Measurements from ENCODE around the gene IL1RAPL1.

The IL1RAPL1 gene

DNA sequence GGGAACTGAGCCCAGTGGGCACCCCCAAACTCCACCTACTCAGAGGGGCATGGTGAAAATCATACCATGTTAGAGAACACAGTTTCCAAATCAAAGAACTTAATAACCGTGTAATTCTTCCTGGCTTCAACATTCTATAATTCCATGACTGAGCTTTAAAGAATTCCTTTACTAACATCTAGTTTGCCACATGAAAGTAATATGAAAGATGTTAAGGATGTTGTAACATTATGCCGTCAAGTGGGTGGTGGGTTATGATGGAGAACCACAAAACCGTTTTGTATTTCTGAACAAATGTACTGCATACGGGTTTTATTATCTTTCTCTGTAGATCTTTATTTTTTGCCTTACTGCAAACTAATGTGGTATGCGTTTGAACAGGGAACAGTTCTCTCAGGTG lies 1079.1 kb downstream of the IL1RAPL1 start:
- no peak for DNase-seq

DNA sequence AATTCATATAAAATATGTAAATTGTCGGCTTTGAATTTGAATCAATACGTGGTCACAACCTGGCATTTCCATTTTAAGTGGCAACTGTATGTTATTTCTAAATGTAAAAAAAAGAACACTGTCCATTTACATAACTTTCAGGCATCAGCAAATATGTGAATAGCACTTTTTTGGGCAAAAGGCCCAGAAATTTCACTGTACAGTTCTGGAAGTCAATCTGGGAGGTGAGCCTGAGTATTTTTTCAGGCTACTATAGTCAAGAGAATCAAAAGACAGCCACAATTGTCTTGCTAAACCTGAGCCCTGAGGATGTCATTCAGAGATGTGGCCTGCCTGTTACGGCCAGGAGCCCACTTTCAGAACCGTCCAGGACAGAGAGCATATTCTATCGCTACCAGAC lies 1084.2 kb downstream of the IL1RAPL1 start:
- DNase-seq: no peak

GRCh38 chrX:29687687-29688086 lies 1100.4 kb downstream of the IL1RAPL1 start:
- no peak for DNase-seq

- no peak for DNase-seq
These were observed 1102.8 kb downstream of the IL1RAPL1 start for GRCh38 chrX:29690061-29690460.

- no peak for DNase-seq
These were observed 1103.8 kb downstream of the IL1RAPL1 start for GRCh38 chrX:29691044-29691443.

DNA sequence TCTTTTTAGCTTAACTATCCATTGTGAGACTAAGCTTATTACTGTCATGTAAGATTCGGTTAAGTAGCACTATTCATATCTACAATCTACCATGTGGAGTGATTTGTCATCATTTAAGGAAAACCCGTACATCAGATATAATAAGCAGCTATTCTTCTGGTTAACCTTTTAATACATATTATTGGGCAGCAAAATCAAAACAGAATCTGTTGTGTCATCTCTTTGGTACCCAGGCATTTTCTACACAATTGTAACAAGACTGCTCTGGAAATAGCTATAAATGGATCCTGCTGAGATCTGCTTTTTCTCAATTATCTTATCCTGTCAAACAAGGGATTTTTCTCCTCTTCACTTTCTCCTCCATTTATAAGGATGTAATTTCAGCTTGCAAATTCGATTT lies 1106.7 kb downstream of the IL1RAPL1 start:
- DNase-seq: no peak

DNA sequence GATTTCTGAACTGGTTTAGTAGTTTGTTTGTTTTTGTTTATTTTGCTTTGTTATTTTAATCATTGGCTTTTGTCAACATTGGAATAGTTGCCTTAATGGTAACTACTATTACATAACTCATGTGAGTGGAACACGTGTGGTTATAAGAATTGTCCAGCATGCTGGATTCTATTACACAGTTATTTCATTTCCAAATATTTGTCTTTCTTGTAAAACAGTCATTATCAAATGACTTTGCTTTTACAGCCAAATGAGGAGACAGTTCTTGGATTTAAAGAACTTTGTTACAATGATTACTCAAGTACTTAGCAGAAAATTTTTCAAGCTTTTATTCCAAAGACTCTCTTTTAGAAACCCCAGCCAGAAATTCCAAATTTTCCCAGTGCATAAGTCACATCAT lies 1112.0 kb downstream of the IL1RAPL1 start:
- no peak for DNase-seq

DNA sequence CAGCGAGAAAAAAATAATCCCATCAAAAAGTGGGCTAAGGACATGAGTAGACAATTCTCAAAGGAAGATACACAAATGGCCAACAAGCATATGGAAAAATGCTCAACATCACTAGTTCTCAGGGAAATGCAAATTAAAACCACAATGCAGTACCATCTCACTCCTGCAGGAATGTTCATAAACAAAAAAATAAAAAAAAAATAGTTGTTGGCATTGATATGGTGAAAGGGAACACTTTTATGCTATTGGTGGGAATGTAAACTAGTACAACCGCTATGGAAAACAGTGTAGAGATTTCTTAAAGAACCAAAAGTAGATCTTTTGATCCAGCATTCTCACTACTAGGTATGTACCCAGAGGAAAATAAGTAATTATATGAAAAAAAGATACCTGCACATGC lies 1119.8 kb downstream of the IL1RAPL1 start:
- DNase-seq: no peak

DNA sequence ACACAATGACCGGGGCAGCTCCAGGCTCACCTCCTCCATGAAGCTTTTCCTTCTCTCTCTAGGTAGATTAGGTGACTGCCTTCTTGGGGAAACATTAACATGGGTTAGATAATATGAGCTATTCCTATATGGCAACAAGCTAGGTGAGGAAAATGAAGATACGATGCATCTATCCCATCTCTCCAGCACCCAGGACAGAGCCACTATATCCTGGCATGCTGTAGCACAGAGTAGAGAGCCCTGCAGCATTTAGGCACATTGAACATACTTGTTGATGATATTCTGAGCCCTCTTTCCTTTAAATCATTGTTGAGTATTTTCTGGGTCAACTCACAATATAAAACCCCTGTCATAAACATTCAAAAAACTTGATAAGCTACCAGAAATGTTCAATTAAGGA lies 1133.9 kb downstream of the IL1RAPL1 start:
- DNase-seq: no peak

DNA sequence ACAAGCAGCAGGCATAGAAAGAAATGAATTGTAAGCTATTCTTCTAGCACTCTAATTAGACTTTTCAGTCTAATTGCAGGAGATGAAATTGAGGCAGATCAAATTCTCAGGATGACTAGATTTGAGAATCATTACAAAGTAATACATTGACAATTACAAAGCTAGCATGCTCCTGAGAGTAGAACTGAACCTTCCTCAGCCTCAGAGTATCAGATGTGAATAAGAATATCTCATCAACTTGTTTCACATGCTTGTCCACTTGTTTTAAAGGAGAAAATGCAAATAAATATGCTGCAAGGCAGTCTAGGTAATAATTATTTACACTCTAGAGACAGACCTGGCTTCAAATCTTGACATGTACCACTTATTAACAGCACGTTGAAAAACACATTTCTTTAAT lies 1137.1 kb downstream of the IL1RAPL1 start:
- no peak for DNase-seq

DNA sequence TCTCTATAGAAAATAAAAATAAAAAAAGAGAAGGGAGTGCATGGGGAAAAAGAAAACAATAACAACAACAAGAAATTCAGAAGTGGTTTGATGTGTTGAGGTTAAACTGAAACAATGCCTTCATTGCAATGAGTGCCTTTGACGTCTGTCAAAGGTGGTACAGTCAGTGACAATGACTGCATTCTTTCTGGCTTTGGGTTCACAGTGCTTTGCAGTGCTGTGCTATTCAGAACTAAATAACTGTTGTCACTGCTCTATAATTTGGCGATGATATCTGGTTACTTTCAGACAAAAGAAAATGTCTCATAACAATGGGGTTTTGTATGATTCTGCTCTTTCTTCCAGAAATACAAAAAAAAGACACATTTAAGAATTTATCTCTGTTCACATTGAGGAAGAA lies 1139.6 kb downstream of the IL1RAPL1 start:
- DNase-seq: no peak

- DNase-seq: no peak
These were observed 1141.4 kb downstream of the IL1RAPL1 start for GRCh38 chrX:29728639-29729038.

DNA sequence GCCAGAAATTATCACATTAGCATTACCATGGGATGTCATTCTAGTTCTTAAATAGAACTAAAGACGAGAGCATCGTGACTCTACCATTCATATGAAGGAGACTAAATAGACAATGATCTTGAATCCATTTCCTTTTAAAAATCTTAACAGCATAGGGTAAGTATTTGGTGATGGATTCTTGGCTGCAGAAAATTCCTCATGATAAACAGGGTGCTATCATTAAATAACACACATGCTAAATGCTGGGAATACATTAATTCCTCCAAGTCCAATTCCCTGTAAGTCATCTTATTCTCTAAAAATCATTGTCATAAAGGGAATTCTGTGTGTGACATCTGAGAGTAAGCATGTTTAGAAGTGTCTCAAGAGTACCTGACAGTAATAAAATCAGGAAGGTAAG lies 1157.7 kb downstream of the IL1RAPL1 start:
- DNase-seq: no peak

- no peak for DNase-seq
These were observed 1159.1 kb downstream of the IL1RAPL1 start for GRCh38 chrX:29746326-29746725.

DNA sequence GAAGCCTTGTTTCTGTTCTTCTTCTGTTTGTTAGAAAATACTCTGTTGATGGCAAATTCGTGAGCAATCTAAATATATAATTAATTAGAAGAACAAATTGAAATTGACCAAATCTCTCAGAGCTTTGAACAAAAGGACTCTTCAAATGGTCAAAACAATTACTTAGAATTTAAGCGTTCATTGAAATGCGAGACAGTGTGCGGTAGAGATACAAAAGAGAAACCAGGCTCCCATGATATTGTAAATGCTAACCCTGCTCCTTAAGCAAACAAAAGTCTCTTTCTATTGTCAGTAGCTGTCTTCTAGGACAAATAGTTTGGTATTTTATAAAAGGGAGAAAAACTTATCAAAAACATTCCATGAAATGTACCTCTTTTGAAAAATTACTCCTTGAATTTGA lies 1174.8 kb downstream of the IL1RAPL1 start:
- no peak for DNase-seq

- DNase-seq: no peak
These were observed 1188.6 kb downstream of the IL1RAPL1 start for GRCh38 chrX:29775890-29776289.

DNA sequence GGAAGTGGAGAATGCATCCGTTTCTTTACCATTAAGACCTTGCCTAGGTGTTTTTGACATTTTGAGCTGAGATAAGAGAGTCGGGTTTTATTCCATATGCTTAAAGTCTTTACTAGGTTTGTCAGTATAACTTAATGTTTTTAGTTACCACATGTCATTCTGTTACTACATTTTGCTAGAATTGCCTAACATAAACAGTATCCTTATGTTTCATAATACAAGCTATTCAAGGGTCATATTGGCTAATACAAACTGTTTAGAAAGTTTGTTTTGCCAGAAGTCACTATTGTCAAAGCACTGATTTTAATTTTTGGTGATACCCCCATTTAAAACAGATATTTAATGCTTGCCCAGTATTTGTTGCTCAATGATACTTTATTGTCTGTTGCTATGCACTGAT lies 1200.4 kb downstream of the IL1RAPL1 start:
- DNase-seq: no peak

GRCh38 chrX:29788991-29789699 lies 1201.9 kb downstream of the IL1RAPL1 start:
- no peak for DNase-seq

- no peak for DNase-seq
These were observed 1205.1 kb downstream of the IL1RAPL1 start for GRCh38 chrX:29792335-29792734.

- DNase-seq: no peak
These were observed 1209.9 kb downstream of the IL1RAPL1 start for GRCh38 chrX:29797156-29797555.

DNA sequence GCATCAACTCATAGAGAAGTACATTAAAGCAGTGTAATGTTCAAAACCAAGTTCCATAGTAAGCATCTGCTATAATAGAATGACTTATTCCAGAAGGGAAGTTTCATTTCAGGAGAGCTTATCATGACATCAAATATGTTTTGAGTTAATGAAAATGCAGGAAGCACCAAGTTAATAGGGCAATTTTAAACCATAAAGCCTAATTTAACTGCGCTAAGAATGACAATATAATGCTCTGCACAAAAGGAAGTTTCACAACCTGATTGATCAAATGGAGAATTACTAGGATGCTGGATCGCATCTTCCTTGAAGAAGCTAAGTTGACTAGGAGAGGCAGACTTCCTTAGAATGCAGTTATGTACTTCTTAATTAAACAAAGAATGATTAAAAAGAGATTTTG lies 1211.2 kb downstream of the IL1RAPL1 start:
- no peak for DNase-seq

GRCh38 chrX:29813174-29813573 lies 1225.9 kb downstream of the IL1RAPL1 start:
- no peak for DNase-seq

- DNase-seq: no peak
These were observed 1237.1 kb downstream of the IL1RAPL1 start for GRCh38 chrX:29824176-29824906.

GRCh38 chrX:29826742-29827141 lies 1239.5 kb downstream of the IL1RAPL1 start:
- no peak for DNase-seq

DNA sequence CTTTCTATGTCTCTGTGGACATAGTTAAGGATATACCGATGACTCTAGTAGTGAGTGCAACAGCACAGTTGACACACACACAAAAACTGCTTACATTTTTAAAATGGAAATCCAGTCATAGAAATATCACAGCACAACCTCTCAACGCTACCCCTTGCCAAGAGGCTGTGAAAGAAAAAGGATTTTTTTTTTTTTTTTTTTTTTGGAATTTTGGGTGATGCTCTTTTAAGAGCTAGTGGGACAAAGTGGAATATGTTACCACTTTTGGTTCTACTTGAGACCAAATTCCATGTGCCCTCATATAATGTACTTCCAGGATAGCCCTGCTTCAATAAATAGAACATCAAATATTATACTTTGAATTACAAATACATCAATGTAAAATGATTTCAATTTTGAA lies 1247.1 kb downstream of the IL1RAPL1 start:
- DNase-seq: no peak
